ENCODE data around the gene CHTF8. TPM values are rescaled to one million over a fixed set of nuclear protein-coding genes. Genes with fewer than 3 reads are reported as not detected.

CHTF8 gene
- total RNA-seq, 1 donor from 2014 or later, result 83.1 TPM

GRCh38 chr16:69079697-69080096 lies 52.7 kb downstream of the CHTF8 start:
- no peak overlapping the region for H3K4me3 Mint-ChIP-seq (ENCODE audit: unreplicated experiment)
- no peak overlapping the region for H3K27ac Mint-ChIP-seq (ENCODE audit: unreplicated experiment)
- H3K27me3 Mint-ChIP-seq (ENCODE audit: low read depth), result no peaks in the 10 kb centered on the region
- DNase-seq (ENCODE audit: low spot score), result no peak
- H3K4me1 Mint-ChIP-seq (ENCODE audit: low read depth), result no peaks in the 10 kb centered on the region
- H3K9me3 Mint-ChIP-seq (ENCODE audit: low read depth), result no peaks in the 10 kb centered on the region
- H3K36me3 Mint-ChIP-seq (ENCODE audit: low read depth), result no peaks in the 10 kb centered on the region
- no peak for TF ChIP-seq CTCF (IDR thresholded peaks at IDR 0.05)

- peaks cover 5% of the 10 kb centered on the region for H3K4me1 Mint-ChIP-seq (ENCODE audit: low read depth)
- H3K27ac Mint-ChIP-seq (ENCODE audit: unreplicated experiment), result no peak overlapping the region
- no peak for TF ChIP-seq CTCF (IDR thresholded peaks at IDR 0.05)
- no peaks in the 10 kb centered on the region for H3K9me3 Mint-ChIP-seq (ENCODE audit: low read depth)
- DNase-seq (ENCODE audit: low spot score), result no peak
- no peak overlapping the region for H3K4me3 Mint-ChIP-seq (ENCODE audit: unreplicated experiment)
- H3K27me3 Mint-ChIP-seq (ENCODE audit: low read depth), result no peaks in the 10 kb centered on the region
- no peaks in the 10 kb centered on the region for H3K36me3 Mint-ChIP-seq (ENCODE audit: low read depth)
These were observed 54.3 kb downstream of the CHTF8 start for GRCh38 chr16:69078073-69078472.

GRCh38 chr16:69077251-69077650 lies 55.1 kb downstream of the CHTF8 start:
- Mint-ChIP-seq H3K27me3 (ENCODE audit: low read depth) (no peaks in the 10 kb centered on the region), H3K36me3 (ENCODE audit: low read depth) (no peaks in the 10 kb centered on the region), H3K4me3 (ENCODE audit: unreplicated experiment) (no peak overlapping the region), H3K4me1 (ENCODE audit: low read depth) (peaks cover 13% of the 10 kb centered on the region), H3K27ac (ENCODE audit: unreplicated experiment) (no peak overlapping the region), H3K9me3 (ENCODE audit: low read depth) (no peaks in the 10 kb centered on the region)
- no peak for TF ChIP-seq CTCF (IDR thresholded peaks at IDR 0.05)
- DNase-seq (ENCODE audit: low spot score), result no peak

- Mint-ChIP-seq H3K9me3 (ENCODE audit: low read depth) (no peaks in the 10 kb centered on the region), H3K27ac (ENCODE audit: unreplicated experiment) (peak overlapping the region; percentile 49)
- no peak for TF ChIP-seq CTCF (IDR thresholded peaks at IDR 0.05)
These were observed 59.1 kb downstream of the CHTF8 start for GRCh38 chr16:69073181-69073702.

GRCh38 chr16:69072640-69072974 lies 59.8 kb downstream of the CHTF8 start:
- no peak overlapping the region for H3K4me3 Mint-ChIP-seq (ENCODE audit: unreplicated experiment)
- H3K27ac Mint-ChIP-seq (ENCODE audit: unreplicated experiment), result no peak overlapping the region
- H3K9me3 Mint-ChIP-seq (ENCODE audit: low read depth), result no peaks in the 10 kb centered on the region
- no peaks in the 10 kb centered on the region for H3K36me3 Mint-ChIP-seq (ENCODE audit: low read depth)
- H3K27me3 Mint-ChIP-seq (ENCODE audit: low read depth), result no peaks in the 10 kb centered on the region
- no peak for TF ChIP-seq CTCF (IDR thresholded peaks at IDR 0.05)
- no peak for DNase-seq (ENCODE audit: low spot score)
- peaks cover 16% of the 10 kb centered on the region for H3K4me1 Mint-ChIP-seq (ENCODE audit: low read depth)

More at GRCh38 chr16:69073181-69073702, 59.1 kb downstream of the CHTF8 start:
- H3K4me1 Mint-ChIP-seq (ENCODE audit: low read depth), result peaks cover 16% of the 10 kb centered on the region
- no peaks in the 10 kb centered on the region for H3K27me3 Mint-ChIP-seq (ENCODE audit: low read depth)
- no peaks in the 10 kb centered on the region for H3K36me3 Mint-ChIP-seq (ENCODE audit: low read depth)
- DNase-seq (ENCODE audit: low spot score), result no peak
- H3K4me3 Mint-ChIP-seq (ENCODE audit: unreplicated experiment), result no peak overlapping the region

Measured in chondrocyte (in vitro differentiated cells).